K562 (cell line): ENCODE measurements around the gene CWF19L1. TPM values are rescaled to one million over a fixed set of nuclear protein-coding genes. Genes with fewer than 3 reads are reported as not detected.

Experiments used
- BCLAF1 ChIP-seq, 2 experiments: fragments of 450-650 bp in 1 of 2; IDR thresholded peaks; 2 replicates each; pipeline ENCODE4 v1.6.1; 2011 to 2017; ENCODE audit warnings: low read depth in 2 of 2, antibody characterized with exemption in 1 of 2, borderline replicate concordance in 1 of 2, low read length in 1 of 2, mild to moderate bottlenecking in 1 of 2, mixed read lengths in 1 of 2; ENCODE audit not compliant: control insufficient read depth in 1 of 2
- ELF1 ChIP-seq: fragments of 200-800 bp; sonication (Bioruptor generic); IDR thresholded peaks from 2 replicates; pipeline ENCODE4 v1.6.1; 2016; ENCODE audit warnings: missing genetic modification characterization, missing compliant biosample characterization
- HIVEP1 ChIP-seq: fragments of 250-450 bp; sonication (Bioruptor Pico); IDR thresholded peaks from 2 replicates; pipeline ENCODE4 v1.4.0; 2020; ENCODE audit warnings: mild to moderate bottlenecking
- KDM2B ChIP-seq: fragments of 250-450 bp; sonication (Bioruptor Pico); IDR thresholded peaks from 2 replicates; pipeline ENCODE4 v1.8.0; 2021; ENCODE audit warnings: mild to moderate bottlenecking, moderate library complexity
- NFE2L1 ChIP-seq: fragments of 450-650 bp; IDR thresholded peaks from 2 replicates; pipeline ENCODE4 v1.6.1; 2016; ENCODE audit warnings: missing genetic modification characterization, low read depth, mild to moderate bottlenecking, missing compliant biosample characterization, moderate library complexity, borderline replicate concordance
- NR1H2 ChIP-seq: sonication (generic); formaldehyde crosslinking; IDR thresholded peaks from 2 replicates; pipeline ENCODE4 v1.4.0; 2020; ENCODE audit warnings: mild to moderate bottlenecking, missing genetic modification reagents
- POLR2A ChIP-seq: fragments of 450-650 bp; conservative IDR thresholded peaks from 2 replicates; pipeline ENCODE4 v1.6.1; 2016
- RBM34 ChIP-seq: fragments of 200-400 bp; formaldehyde crosslinking; IDR thresholded peaks from 2 replicates; pipeline ENCODE4 v1.6.1; 2018; ENCODE audit warnings: low read length, borderline replicate concordance; ENCODE audit not compliant: insufficient read depth
- SRF ChIP-seq, 2 experiments: fragments of 250-450, 450-650 bp in 1 of 2; sonication (Bioruptor Pico) in 1 of 2; sonication (generic) in 1 of 2; formaldehyde crosslinking; IDR thresholded peaks; 2 replicates each; pipeline versions ENCODE4 v1.5.0 to v1.5.1; 2020 to 2022; ENCODE audit warnings: mild to moderate bottlenecking in 1 of 2, missing genetic modification reagents in 1 of 2
- SRSF1 ChIP-seq: fragments of 200-400 bp; formaldehyde crosslinking; IDR thresholded peaks from 2 replicates; pipeline ENCODE4 v1.6.1; 2017; ENCODE audit warnings: mild to moderate bottlenecking, low read depth, low read length, moderate library complexity
- SRSF9 ChIP-seq: fragments of 200-400 bp; formaldehyde crosslinking; IDR thresholded peaks from 2 replicates; pipeline ENCODE4 v1.6.1; 2017; ENCODE audit warnings: low read depth, low read length, borderline replicate concordance
- TGIF2 ChIP-seq: sonication (generic); formaldehyde crosslinking; IDR thresholded peaks from 2 replicates; pipeline ENCODE4 v1.8.1; 2022; ENCODE audit warnings: mild to moderate bottlenecking, missing genetic modification reagents, moderate library complexity
- ZKSCAN8 ChIP-seq: fragments of 200-800 bp; sonication (Bioruptor generic); IDR thresholded peaks from 2 replicates; pipeline ENCODE4 v1.6.1; 2016; ENCODE audit warnings: missing genetic modification characterization, missing compliant biosample characterization
- ZNF407 ChIP-seq: fragments of 450-650 bp; IDR thresholded peaks from 2 replicates; pipeline ENCODE4 v1.6.1; 2016; ENCODE audit warnings: low read depth
- polyA plus RNA-seq, 8 experiments: library from polyadenylated mRNA; depleted of rRNA in 4 of 8; stranded (reverse) in 5 of 8; unstranded in 3 of 8; fragments of >200 nt; fragmentation: Nextera tagmentation in 2 of 8; fragmentation: Illumina TruSeq in 1 of 8; extraction: Ambion mirVana in 2 of 8; extraction: Trizol in 1 of 8; gene quantifications; 2 replicates each; pipeline versions ENCODE4 v1.2.1 to v1.2.3, GENCODE V29; 2011 to 2014; ENCODE audit warnings: inconsistent platforms in 1 of 8, missing spikeins in 1 of 8
- total RNA-seq, 7 experiments: library from RNA; depleted of rRNA in 6 of 7; stranded (reverse); fragments of >200 nt in 6 of 7; fragmentation: Illumina TruSeq in 2 of 7; extraction: Trizol in 2 of 7; gene quantifications; 2 replicates each; pipeline versions ENCODE4 v1.2.1 to v1.2.3, GENCODE V29; 2011 to 2021; ENCODE audit warnings: low replicate concordance in 1 of 7

Gene CWF19L1
- total and polyA plus RNA-seq, 9 of the 15 experiments (the other 6 are each of a cell fraction or from before 2014, with no cell fraction given), result 19.5 to 49.9 (median 30.9) TPM

- TF ChIP-seq ZNF407 (no peak), HIVEP1 (CRISPR knock-in tag) (no peak), TGIF2 (no peak), RBM34 (no peak), SRSF9 (no peak), SRSF1 (no peak), BCLAF1 (IDR thresholded peaks at IDR 0.05; ENCODE audit: borderline replicate concordance in 1 of 2, control insufficient read depth in 1 of 2, low read depth in 2 of 2, low read length in 1 of 2) (no peak), SRF (CRISPR knock-in tag; IDR thresholded peaks at IDR 0.05) (no peak), ELF1 (tag) (no peak), KDM2B (CRISPR knock-in tag) (no peak), NR1H2 (CRISPR knock-in tag) (no peak), POLR2A (no peak), ZKSCAN8 (CRISPR knock-in tag) (no peak), NFE2L1 (tag) (no peak)
Observed at GRCh38 chr10:100209303-100209702, 58.1 kb downstream of the CWF19L1 start (continued).
